Vagina (tissue), 2 donors: ENCODE data around the gene CFD. TPM values are rescaled to one million over a fixed set of nuclear protein-coding genes. Genes with fewer than 3 reads are reported as not detected.
"Not testable (repeated sequence)": the region's sequence is repeated elsewhere in the genome, so short reads cannot be mapped to it uniquely, and the experiment has no call there.

Experiments
- DNase-seq, 2 donors: peaks; one replicate each; pipeline ENCODE4 v3.0.0-alpha.2; 2017; ENCODE audit errors: extremely low spot score in 2 of 2
- H3K27ac ChIP-seq: fragments of 200-600 bp; sonication (generic); one replicate; pipeline ENCODE4 v1.5.1; 2019
- H3K27me3 ChIP-seq: fragments of 200-600 bp; sonication (generic); one replicate; pipeline ENCODE4 v1.5.1; 2019
- H3K36me3 ChIP-seq, 2 donors: fragments of 200-600 bp; sonication (generic); one replicate each; pipeline ENCODE4 v1.5.1; 2017 to 2019
- H3K4me1 ChIP-seq: fragments of 200-600 bp; sonication (generic); one replicate; pipeline ENCODE4 v1.5.1; 2019
- H3K4me3 ChIP-seq, 2 donors: fragments of 200-600 bp; sonication (generic); 1 replicate in 1 of 2; 2 replicates in 1 of 2; pipeline ENCODE4 v1.5.1; 2016 to 2019
- H3K9me3 ChIP-seq: fragments of 200-600 bp; sonication (generic); one replicate; pipeline ENCODE4 v1.5.1; 2019
- CTCF ChIP-seq, 3 experiments: fragments of 450-650 bp in 2 of 3; fragments of 200-600 bp in 1 of 3; sonication (generic) in 1 of 3; IDR thresholded peaks; one replicate each; pipeline ENCODE4 v1.5.1; 2017 to 2019; ENCODE audit warnings: antibody characterized with exemption in 3 of 3, mild to moderate bottlenecking in 2 of 3, moderate library complexity in 2 of 3
- POLR2A ChIP-seq, 2 donors: fragments of 450-650 bp; IDR thresholded peaks; one replicate each; pipeline ENCODE4 v1.6.1; 2017; ENCODE audit warnings: antibody characterized with exemption in 2 of 2, mild to moderate bottlenecking in 2 of 2, moderate library complexity in 2 of 2
- POLR2AphosphoS5 ChIP-seq, 2 donors: sonication (generic); formaldehyde crosslinking; IDR thresholded peaks; one replicate each; pipeline ENCODE4 v1.9.0; 2017; ENCODE audit warnings: antibody characterized with exemption in 2 of 2, mild to moderate bottlenecking in 2 of 2, low read depth in 1 of 2; ENCODE audit not compliant: insufficient read depth in 1 of 2
- intact Hi-C: fragments of 100-400 bp; cut with DNase I; formaldehyde crosslinking; loops from one replicate; pipeline ENCODE4 v1.15.1; 2023
- total RNA-seq: library from RNA; depleted of rRNA; stranded (reverse); fragments of >200 nt; gene quantifications from one replicate; pipeline ENCODE4 v1.2.3, GENCODE V29; 2016

CFD gene
- total RNA-seq, 1 donor from 2014 or later = 2,325 TPM

GRCh38 chr19:815079-815774, 44.2 kb upstream of the CFD start:
- H3K4me3 ChIP-seq = no peak overlapping the region
- intact Hi-C loops = no loop called here
- peaks cover 0 to 20% of the 10 kb centered on the region in 2 donors for H3K36me3 ChIP-seq
- H3K27me3 ChIP-seq = no peaks in the 10 kb centered on the region
- TF ChIP-seq POLR2A (IDR thresholded peaks at IDR 0.05) = no peak
- no peaks in the 10 kb centered on the region for H3K4me1 ChIP-seq
- no peak overlapping the region for H3K27ac ChIP-seq
- no peaks in the 10 kb centered on the region for H3K9me3 ChIP-seq
- no peak for DNase-seq

- Histone ChIP-seq H3K27ac (no peak overlapping the region), H3K9me3 (no peaks in the 10 kb centered on the region), H3K4me3 (no peak overlapping the region), H3K4me1 (peaks cover under 1% of the 10 kb centered on the region), H3K27me3 (no peaks in the 10 kb centered on the region), H3K36me3 (peaks cover 0 to 13% of the 10 kb centered on the region in 2 donors)
- TF ChIP-seq POLR2A (IDR thresholded peaks at IDR 0.05) (no peak), CTCF (IDR thresholded peaks at IDR 0.05) (no peak), POLR2AphosphoS5 (IDR thresholded peaks at IDR 0.05; ENCODE audit: insufficient read depth in 1 of 2, low read depth in 1 of 2) (no peak)
- intact Hi-C loops = no loop called here
- no peak for DNase-seq
These were observed 43.5 kb upstream of the CFD start for GRCh38 chr19:815775-816499.

- no peaks in the 10 kb centered on the region for H3K9me3 ChIP-seq
- H3K4me3 ChIP-seq = no peak overlapping the region
- peaks cover 0 to 7% of the 10 kb centered on the region in 2 donors for H3K36me3 ChIP-seq
- no peak overlapping the region for H3K27ac ChIP-seq
- H3K27me3 ChIP-seq = peaks cover 4% of the 10 kb centered on the region
- TF ChIP-seq POLR2A (IDR thresholded peaks at IDR 0.05) (no peak), CTCF (IDR thresholded peaks at IDR 0.05) (no peak), POLR2AphosphoS5 (IDR thresholded peaks at IDR 0.05; ENCODE audit: insufficient read depth in 1 of 2, low read depth in 1 of 2) (no peak)
- intact Hi-C loops = no loop called here
- no peak for DNase-seq
- H3K4me1 ChIP-seq = peaks cover 6% of the 10 kb centered on the region
These were observed 43.0 kb upstream of the CFD start for GRCh38 chr19:816500-816857.

- Histone ChIP-seq H3K27me3 (peaks cover 19% of the 10 kb centered on the region), H3K4me1 (peaks cover 17% of the 10 kb centered on the region)
- intact Hi-C loops, H3K36me3 ChIP-seq, DNase-seq, H3K27ac ChIP-seq, H3K9me3 ChIP-seq, H3K4me3 ChIP-seq: not testable (repeated sequence)
These were observed 39.3 kb upstream of the CFD start for GRCh38 chr19:820212-820611.

- no peak for DNase-seq
- Histone ChIP-seq H3K4me1 (peaks cover 17% of the 10 kb centered on the region), H3K27me3 (peaks cover 19% of the 10 kb centered on the region), H3K4me3 (peak overlapping the region; percentile 24 to 44), H3K27ac (no peak overlapping the region), H3K36me3 (no peaks in the 10 kb centered on the region), H3K9me3 (no peaks in the 10 kb centered on the region)
- TF ChIP-seq POLR2AphosphoS5 (IDR thresholded peaks at IDR 0.05; ENCODE audit: insufficient read depth in 1 of 2, low read depth in 1 of 2) = no peak
- no peak for TF ChIP-seq CTCF (IDR thresholded peaks at IDR 0.05)
- no peak for TF ChIP-seq POLR2A (IDR thresholded peaks at IDR 0.05)
- intact Hi-C loops = no loop called here
These were observed 38.1 kb upstream of the CFD start for GRCh38 chr19:821231-821824.
